NCI-H2107 (cell line): ENCODE data around the gene UBE2G2.
"Not testable (repeated sequence)": the region's sequence is repeated elsewhere in the genome, so short reads cannot be mapped to it uniquely, and the experiment has no call there.

Experiments used
- DNase-seq: peaks from one replicate; lab custom pipeline; 2025; lab: John Stamatoyannopoulos, UW

UBE2G2 gene

DNA sequence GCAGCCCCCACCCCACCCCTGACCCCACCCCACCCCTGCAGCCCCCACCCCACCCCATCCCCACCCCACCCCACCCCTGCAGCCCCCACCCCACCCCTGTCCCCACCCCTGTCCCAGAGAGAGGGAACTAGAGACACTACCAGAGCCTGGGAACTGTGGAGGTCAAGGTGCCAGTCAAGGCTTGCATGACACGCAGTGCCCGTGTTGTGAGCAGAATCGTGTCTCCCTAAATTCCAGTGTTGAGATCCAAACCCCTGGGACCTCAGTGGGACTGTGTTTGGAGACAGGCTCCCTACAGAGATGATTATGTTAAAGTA is 34.7 kb upstream of the UBE2G2 start:
- DNase-seq = no peak

- DNase-seq = no peak
These were observed 34.0 kb upstream of the UBE2G2 start for GRCh38 chr21:44835647-44835973.

DNA sequence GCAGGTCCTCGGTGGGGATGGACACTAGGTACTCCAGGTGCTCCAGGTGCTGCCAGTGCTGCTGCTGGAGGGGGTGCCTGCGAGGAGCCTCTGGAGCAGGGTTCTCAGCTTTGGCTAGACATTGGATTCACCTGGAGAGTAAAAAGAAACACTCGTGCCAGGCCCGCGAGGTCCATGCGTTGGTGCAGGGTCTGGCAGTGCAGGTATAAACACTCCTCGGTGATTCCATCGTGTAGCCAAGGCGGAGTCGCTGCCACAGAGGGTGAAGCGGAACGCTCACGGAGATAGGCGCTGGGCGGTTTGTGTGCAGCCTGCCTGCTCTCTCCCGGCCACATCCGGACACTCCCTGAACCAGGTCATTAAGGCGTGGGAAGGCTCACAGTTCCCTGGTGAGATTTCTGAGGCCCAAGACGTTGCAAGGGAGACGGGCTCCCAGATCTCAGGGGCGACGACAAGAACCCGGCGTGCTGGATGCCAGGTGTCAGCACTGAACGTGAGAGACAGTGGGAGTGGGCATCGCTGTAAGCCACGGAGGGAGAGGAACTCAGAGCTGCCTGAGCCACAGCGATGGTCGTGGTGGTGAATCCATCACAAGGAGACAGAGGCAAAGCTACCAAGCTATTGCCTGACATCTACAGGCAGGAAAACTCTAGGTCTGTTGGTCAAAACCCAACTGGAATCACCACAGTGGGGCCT is 33.5 kb upstream of the UBE2G2 start:
- DNase-seq = no peak

DNA sequence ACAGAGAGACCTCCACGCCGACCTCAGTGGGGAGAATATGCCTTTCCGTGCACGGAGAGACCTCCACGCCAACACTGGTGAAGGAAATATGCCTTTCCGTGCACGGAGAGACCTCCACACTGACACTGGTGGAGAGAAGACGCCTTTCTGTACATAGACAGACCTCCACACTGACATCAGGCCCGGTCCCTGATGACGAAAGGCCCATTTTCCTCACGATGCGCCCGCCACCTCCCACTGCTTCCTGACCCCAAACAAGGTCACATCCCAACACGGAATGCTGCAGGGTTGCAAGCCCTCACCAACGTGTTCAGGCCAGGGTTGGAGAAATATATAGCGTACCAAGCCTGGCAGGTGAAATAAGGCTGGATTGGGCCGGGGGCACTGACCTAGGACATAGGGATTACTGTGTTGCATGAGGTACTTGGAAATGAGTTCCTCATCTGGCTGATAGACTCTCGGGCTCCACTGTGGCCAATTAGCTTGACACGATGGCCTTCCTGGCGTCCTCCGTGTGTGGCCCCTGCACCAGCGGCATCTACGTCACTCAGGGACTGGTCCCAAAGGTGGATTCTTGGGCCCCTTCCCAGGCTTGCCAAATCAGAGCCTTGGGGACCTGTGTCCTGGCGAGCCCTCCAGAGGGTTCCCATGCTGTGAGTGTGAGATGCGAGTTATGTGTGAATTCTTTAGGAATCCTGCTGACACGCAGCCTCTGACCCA is 32.8 kb upstream of the UBE2G2 start:
- DNase-seq = no peak

GRCh38 chr21:44833663-44834062 is 32.0 kb upstream of the UBE2G2 start:
- no peak for DNase-seq

DNA sequence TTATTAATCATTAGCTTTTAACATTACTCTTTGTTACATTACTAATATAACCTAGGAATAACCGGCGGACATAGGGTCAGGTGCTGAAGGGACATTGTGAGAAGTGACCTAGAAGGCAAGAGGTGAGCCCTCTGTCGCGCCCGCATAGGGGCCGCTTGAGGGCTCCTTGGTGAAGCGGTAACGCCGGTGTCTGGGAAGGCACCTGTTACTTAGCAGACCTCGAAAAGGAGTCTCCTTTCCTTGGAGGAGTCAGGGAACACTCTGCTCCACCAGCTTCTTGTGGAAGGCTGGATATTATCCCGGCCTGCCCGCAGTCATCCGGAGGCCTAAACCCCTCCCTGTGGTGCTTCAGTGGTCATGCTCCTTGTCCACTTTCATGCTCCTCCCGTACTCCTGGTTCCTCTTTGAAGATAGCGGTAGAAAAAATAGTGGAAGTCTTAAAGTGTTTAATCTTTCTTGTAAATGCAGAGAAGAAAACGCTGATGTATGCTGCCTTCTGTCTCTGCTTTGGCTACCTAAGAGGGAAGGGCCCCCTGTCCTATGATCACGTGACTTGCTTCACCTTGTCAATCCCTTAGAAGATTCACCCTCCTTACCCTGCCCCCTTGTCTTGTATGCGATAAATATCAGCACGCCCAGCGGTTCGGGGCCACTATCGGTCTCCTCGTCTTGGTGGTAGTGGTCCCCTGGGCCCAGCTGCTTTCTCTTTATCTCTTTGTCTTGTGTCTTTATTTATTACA is 31.1 kb upstream of the UBE2G2 start:
- DNase-seq = not testable (repeated sequence)

GRCh38 chr21:44831227-44831860 is 29.7 kb upstream of the UBE2G2 start:
- DNase-seq = no peak

- no peak for DNase-seq
These were observed 28.0 kb upstream of the UBE2G2 start for GRCh38 chr21:44829507-44830092.

DNA sequence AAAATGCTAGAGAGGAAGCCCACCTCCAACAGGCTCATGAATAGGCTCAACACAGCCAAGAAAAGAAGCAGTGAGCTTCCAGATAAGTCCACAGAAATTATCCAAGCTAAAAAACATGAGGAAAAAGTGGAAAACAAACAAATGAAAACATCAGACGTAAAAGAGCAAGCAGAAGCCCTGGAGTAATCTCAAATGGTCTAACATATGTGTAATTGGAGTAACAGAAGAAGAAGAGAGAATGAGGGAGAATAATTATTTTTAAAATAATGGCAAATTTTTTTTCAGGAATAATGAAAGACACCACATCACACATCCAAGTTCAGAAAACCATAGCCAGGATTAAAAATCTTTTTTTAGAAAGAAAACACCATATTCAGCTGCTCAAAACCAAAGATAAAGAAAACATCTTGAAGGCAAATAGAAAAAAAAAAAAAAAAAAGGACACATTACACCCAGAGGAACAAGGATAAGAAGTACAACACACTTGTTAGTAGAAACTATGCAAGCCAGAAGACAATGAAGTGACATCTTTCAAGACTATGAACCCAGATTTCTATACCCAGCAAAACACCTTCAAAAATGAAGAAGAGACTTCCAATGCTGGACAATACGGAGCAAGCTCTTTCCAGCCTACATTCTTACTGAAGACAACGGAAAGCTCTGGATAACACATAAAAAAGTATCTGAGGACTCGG is 26.9 kb upstream of the UBE2G2 start:
- no peak for DNase-seq

- no peak for DNase-seq
These were observed 21.6 kb upstream of the UBE2G2 start for GRCh38 chr21:44823179-44823660.

- no peak for DNase-seq
These were observed 21.0 kb upstream of the UBE2G2 start for GRCh38 chr21:44822484-44823178.

GRCh38 chr21:44820851-44821250 is 19.2 kb upstream of the UBE2G2 start:
- no peak for DNase-seq

DNA sequence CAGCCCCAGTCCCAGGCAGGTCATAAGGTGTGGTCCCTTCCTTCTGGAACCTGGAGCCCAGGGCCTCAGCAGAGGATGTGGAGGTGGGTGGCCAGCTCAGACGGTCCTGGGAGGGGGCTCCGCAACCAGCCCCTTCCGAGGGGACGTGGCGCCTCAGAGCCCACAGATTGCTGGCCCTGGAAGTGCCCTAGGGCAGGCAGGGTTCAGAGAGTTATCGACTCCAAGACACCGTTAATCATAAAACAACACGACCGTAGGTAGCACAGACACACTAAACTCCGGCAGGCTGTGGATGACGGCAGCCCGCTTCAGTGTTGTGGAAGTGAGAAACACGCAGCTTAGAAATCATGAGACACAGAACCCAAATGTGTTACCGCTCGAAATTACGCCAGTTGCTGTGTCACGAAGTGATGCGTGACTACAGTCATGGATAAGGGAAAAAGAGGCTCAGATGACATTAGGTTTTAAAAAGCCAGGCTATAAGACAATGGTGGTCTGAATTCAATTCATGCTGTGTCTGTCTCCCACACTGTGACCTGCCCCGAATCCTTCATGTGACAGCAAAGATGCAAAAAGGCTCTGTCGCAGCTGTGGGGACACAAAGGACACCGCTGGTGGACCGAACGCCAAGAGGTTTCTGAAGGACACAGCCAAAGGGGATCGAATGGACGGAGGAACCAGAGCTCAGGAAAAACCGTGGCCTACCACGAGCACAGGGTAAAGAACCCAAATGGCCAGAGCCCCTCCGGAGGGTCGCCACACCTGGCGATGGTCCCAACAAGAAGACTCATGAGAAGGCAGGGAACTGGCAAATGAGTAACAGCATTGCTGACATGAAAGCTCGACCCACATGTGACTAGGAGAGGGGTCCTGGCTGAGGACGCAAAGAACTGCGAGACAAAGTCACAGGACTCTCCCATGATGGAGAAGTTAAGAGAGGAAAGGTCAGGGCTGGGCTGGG is 17.9 kb upstream of the UBE2G2 start:
- DNase-seq = no peak

- no peak for DNase-seq
These were observed 17.0 kb upstream of the UBE2G2 start for GRCh38 chr21:44818640-44819011.

DNA sequence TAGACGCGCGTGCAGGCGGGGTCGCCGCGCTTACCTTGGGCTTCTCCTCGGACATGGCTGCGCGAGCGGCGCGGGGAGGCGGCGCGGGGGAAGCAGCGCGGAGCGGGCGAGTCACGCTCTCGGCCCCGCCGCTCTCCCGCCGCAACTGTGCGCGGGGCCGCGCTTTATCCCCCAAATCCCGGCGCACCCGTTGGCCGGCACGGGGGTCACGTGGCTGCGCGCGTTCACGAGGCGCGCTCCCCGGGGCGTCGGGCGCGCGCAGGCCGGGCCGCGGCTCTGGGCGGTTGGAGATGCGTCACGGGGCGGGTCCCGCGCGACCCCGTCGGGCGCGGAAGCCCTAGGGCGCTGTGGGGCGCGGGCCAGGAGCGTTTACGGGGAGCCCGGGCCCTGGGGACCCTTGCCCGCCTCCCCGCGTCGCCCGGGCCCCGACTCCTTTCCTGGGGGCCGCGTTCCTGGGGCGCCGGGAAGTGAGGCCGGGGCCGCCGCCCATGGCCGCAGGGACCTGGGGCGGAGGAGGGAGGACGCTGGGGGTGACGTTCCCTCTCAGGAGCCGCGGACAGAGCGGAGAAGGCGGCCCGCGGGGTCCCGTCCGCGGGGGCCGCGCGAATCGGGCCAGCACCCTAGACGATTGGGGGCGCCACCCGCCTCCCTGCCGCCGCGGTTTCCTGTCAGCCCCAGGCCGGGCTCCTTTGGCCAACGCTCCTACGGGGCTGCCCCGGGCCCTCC is 16.5 kb upstream of the UBE2G2 start, which contains the start of gene SUMO3:
SUMO3 (minus strand) TSS at position 149 of the 726 bp plus-strand sequence; CDS start at position 55, 94 bp downstream.
- DNase-seq = peak; percentile 65

GRCh38 chr21:44817506-44817880 is 15.9 kb upstream of the UBE2G2 start:
- peak; percentile 73 for DNase-seq

GRCh38 chr21:44816761-44817505 is 15.3 kb upstream of the UBE2G2 start:
- no peak for DNase-seq

GRCh38 chr21:44815852-44816628 is 14.4 kb upstream of the UBE2G2 start:
- no peak for DNase-seq
